SK-N-SH (cell line): ENCODE measurements around the gene OR14I1. TPM values are rescaled to one million over a fixed set of nuclear protein-coding genes. Genes with fewer than 3 reads are reported as not detected.
"Not testable (repeated sequence)": the region's sequence is repeated elsewhere in the genome, so short reads cannot be mapped to it uniquely, and the experiment has no call there.

Experiments used
- CTCF ChIA-PET: fragments of 300-600, 350-600 bp; formaldehyde crosslinking; extraction: SDS; loops from one replicate; lab custom pipeline; 2021; lab: Yijun Ruan, JAX
- POLR2A ChIA-PET: fragments of 350-600 bp; sonication (Branson Sonifier 250); formaldehyde crosslinking; extraction: SDS; loops from one replicate; lab custom pipeline; 2020; ENCODE audit warnings: antibody characterized with exemption, inconsistent platforms; lab: Yijun Ruan, JAX
- DNase-seq: peaks from one replicate; pipeline ENCODE4 v3.0.0; 2012
- H2AFZ ChIP-seq: fragments of 200-600 bp; sonication (generic); 2 replicates; pipeline ENCODE4 v1.8.1; 2016; ENCODE audit warnings: antibody characterized with exemption, mild to moderate bottlenecking, low read depth
- H3F3A ChIP-seq: fragments of 200-600 bp; sonication (generic); replicated peaks from 2 replicates; pipeline ENCODE3; 2016; ENCODE audit warnings: antibody characterized with exemption, mild to moderate bottlenecking; ENCODE audit not compliant: insufficient read depth
- H3K27ac ChIP-seq, 2 experiments: fragments of 200-500 bp in 1 of 2; fragments of 200-600 bp in 1 of 2; sonication (Bioruptor generic) in 1 of 2; sonication (generic), shearing (Covaris generic) in 1 of 2; 2 replicates each; pipeline versions ENCODE4 v1.5.1 to v1.6.1; 2014 to 2016; ENCODE audit warnings: low read depth in 2 of 2, inconsistent platforms in 1 of 2, low read length in 1 of 2, mild to moderate bottlenecking in 1 of 2, mixed read lengths in 1 of 2
- H3K27me3 ChIP-seq: fragments of 200-600 bp; sonication (generic), shearing (Covaris generic); 2 replicates; pipeline ENCODE4 v1.6.1; 2016; ENCODE audit warnings: mixed run types; ENCODE audit not compliant: insufficient read depth
- H3K36me3 ChIP-seq, 2 experiments: fragments of 200-500 bp in 1 of 2; fragments of 200-600 bp in 1 of 2; sonication (Bioruptor generic) in 1 of 2; sonication (generic) in 1 of 2; replicated peaks in 1 of 2; 2 replicates each; pipeline versions ENCODE3 to v1.5.1; 2014 to 2016; ENCODE audit warnings: low read length in 1 of 2, mild to moderate bottlenecking in 1 of 2; ENCODE audit not compliant: insufficient read depth in 2 of 2, control insufficient read depth in 1 of 2
- H3K4me1 ChIP-seq, 2 experiments: fragments of 200-500 bp in 1 of 2; fragments of 200-600 bp in 1 of 2; sonication (Bioruptor generic) in 1 of 2; sonication (generic), shearing (Covaris generic) in 1 of 2; 2 replicates each; pipeline versions ENCODE4 v1.5.1 to v1.6.1; 2014 to 2016; ENCODE audit warnings: low read depth in 1 of 2, low read length in 1 of 2, mixed run types in 1 of 2; ENCODE audit not compliant: insufficient read depth in 2 of 2, control insufficient read depth in 1 of 2
- H3K4me2 ChIP-seq: fragments of 200-600 bp; sonication (generic), shearing (Covaris generic); 2 replicates; pipeline ENCODE4 v1.6.1; 2017; ENCODE audit warnings: mixed run types
- H3K4me3 ChIP-seq, 2 experiments: fragments of 200-500 bp in 1 of 2; fragments of 200-600 bp in 1 of 2; sonication (Bioruptor generic) in 1 of 2; sonication (generic), shearing (Covaris generic) in 1 of 2; 2 replicates each; pipeline versions ENCODE4 v1.5.1 to v1.8.1; 2014 to 2016; ENCODE audit warnings: low read depth in 2 of 2, inconsistent platforms in 1 of 2, low read length in 1 of 2, mild to moderate bottlenecking in 1 of 2, mixed read lengths in 1 of 2, moderate library complexity in 1 of 2
- H3K79me2 ChIP-seq: fragments of 200-600 bp; sonication (generic); 2 replicates; pipeline ENCODE4 v1.8.1; 2017; ENCODE audit warnings: mild to moderate bottlenecking; ENCODE audit not compliant: insufficient read depth
- H3K9ac ChIP-seq: fragments of 200-600 bp; sonication (generic); 2 replicates; pipeline ENCODE4 v1.6.1; 2017; ENCODE audit warnings: mixed run types
- H3K9me2 ChIP-seq: fragments of 200-600 bp; sonication (generic); 2 replicates; pipeline ENCODE4 v1.6.1; 2017; ENCODE audit warnings: mixed run types
- H3K9me3 ChIP-seq: fragments of 200-600 bp; sonication (generic); 2 replicates; pipeline ENCODE4 v1.6.1; 2017; ENCODE audit warnings: mixed run types, mild to moderate bottlenecking, moderate library complexity
- H4K20me1 ChIP-seq: fragments of 200-600 bp; sonication (generic); 2 replicates; pipeline ENCODE4 v1.6.1; 2017; ENCODE audit warnings: mild to moderate bottlenecking, mixed run types; ENCODE audit not compliant: insufficient read depth
- ELF1 ChIP-seq: IDR thresholded peaks from 2 replicates; pipeline ENCODE4 v1.4.0; 2012
- EP300 ChIP-seq, 2 experiments: IDR thresholded peaks; 2 replicates each; pipeline versions ENCODE4 v1.4.0 to v1.6.1; 2012; ENCODE audit warnings: borderline replicate concordance in 1 of 2, low read depth in 1 of 2, low read length in 1 of 2
- FOSL2 ChIP-seq: IDR thresholded peaks from 2 replicates; pipeline ENCODE4 v1.4.0; 2012; ENCODE audit warnings: low read depth, mild to moderate bottlenecking, moderate library complexity, borderline replicate concordance
- FOXJ3 ChIP-seq: sonication (generic); formaldehyde crosslinking; IDR thresholded peaks from 2 replicates; pipeline ENCODE4 v1.5.1; 2020; ENCODE audit warnings: mild to moderate bottlenecking, missing genetic modification reagents
- MAX ChIP-seq: IDR thresholded peaks from 2 replicates; pipeline ENCODE4 v1.4.0; 2012; ENCODE audit warnings: low read depth
- MEF2A ChIP-seq: IDR thresholded peaks from 2 replicates; pipeline ENCODE4 v1.4.0; 2012; ENCODE audit warnings: low read depth, borderline replicate concordance
- MXI1 ChIP-seq: IDR thresholded peaks from 2 replicates; pipeline ENCODE4 v1.6.1; 2012; ENCODE audit warnings: mild to moderate bottlenecking, low read depth, low read length, improper control_type of control experiment
- RAD21 ChIP-seq: IDR thresholded peaks from 2 replicates; pipeline ENCODE4 v1.6.1; 2012; ENCODE audit warnings: mild to moderate bottlenecking, low read length
- RXRA ChIP-seq: IDR thresholded peaks from 2 replicates; pipeline ENCODE4 v1.4.0; 2012; ENCODE audit warnings: low read depth, mild to moderate bottlenecking, borderline replicate concordance
- TEAD4 ChIP-seq: IDR thresholded peaks from 2 replicates; pipeline ENCODE4 v1.4.0; 2012; ENCODE audit warnings: mild to moderate bottlenecking, borderline replicate concordance; ENCODE audit not compliant: insufficient read depth
- USF1 ChIP-seq: IDR thresholded peaks from 2 replicates; pipeline ENCODE4 v1.4.0; 2012; ENCODE audit warnings: low read depth, borderline replicate concordance
- USF2 ChIP-seq: fragments of 150-350 bp; IDR thresholded peaks from 2 replicates; pipeline ENCODE4 v1.6.1; 2017; ENCODE audit warnings: antibody characterized with exemption, low read length, low read depth, borderline replicate concordance
- ZBTB33 ChIP-seq: IDR thresholded peaks from 2 replicates; pipeline ENCODE4 v1.4.0; 2012; ENCODE audit warnings: low read depth, borderline replicate concordance
- WGBS: methylation state at CpG from one replicate; pipeline ENCODE4 v1.1.6; 2017; ENCODE audit warnings: low lambda C conversion rate; 5-methylcytosine and 5-hydroxymethylcytosine counted together
- polyA plus RNA-seq, 3 experiments: library from polyadenylated mRNA; depleted of rRNA; stranded (reverse); fragments of >200 nt; gene quantifications; 2 replicates each; pipeline ENCODE4 v1.2.3, GENCODE V29; 2012

The OR14I1 gene
- polyA plus RNA-seq, 1 of the 3 experiments (the other 2 are of a cell fraction) = not detected

GRCh38 chr1:248670003-248670402, 32.6 kb downstream of the OR14I1 start:
- Histone ChIP-seq H2AFZ (no peak overlapping the region), H3K4me3 (no peak overlapping the region)
- TF ChIP-seq EP300 (IDR thresholded peaks at IDR 0.05; ENCODE audit: borderline replicate concordance in 1 of 2, low read depth in 1 of 2, low read length in 1 of 2) = no peak
- TF ChIP-seq FOSL2 = no peak
- no peak for TF ChIP-seq ELF1
- TF ChIP-seq RAD21 = no peak
- TF ChIP-seq MXI1 = no peak
- no peak for TF ChIP-seq RXRA
- TF ChIP-seq MEF2A = no peak
- no peak for TF ChIP-seq USF2
- TF ChIP-seq FOXJ3 (CRISPR knock-in tag) = no peak
- TF ChIP-seq USF1 = no peak
- no peak for TF ChIP-seq TEAD4
- no peak for TF ChIP-seq ZBTB33
- TF ChIP-seq MAX = no peak
- TF ChIP-seq, all 33 proteins: peak for 0
- CTCF ChIA-PET = no interaction called here
- H3K9me2 ChIP-seq = no peaks in the 10 kb centered on the region
- H3K4me2 ChIP-seq = no peak overlapping the region
- H3K9me3 ChIP-seq = no peaks in the 10 kb centered on the region; the same call in 1 of the 2 replicates
- no peaks in the 10 kb centered on the region for H4K20me1 ChIP-seq
- no peak overlapping the region for H3K9ac ChIP-seq
- POLR2A ChIA-PET = no interaction called here
- H3K27me3 ChIP-seq = no peaks in the 10 kb centered on the region
- no peaks in the 10 kb centered on the region for H3K36me3 ChIP-seq
- H3F3A ChIP-seq = no peaks in the 10 kb centered on the region
- WGBS = 6% methylated on average over 1 of the region's 1 CpG
- no peak for DNase-seq
- H3K79me2 ChIP-seq = no peaks in the 10 kb centered on the region
- no peak overlapping the region for H3K27ac ChIP-seq
- no peaks in the 10 kb centered on the region for H3K4me1 ChIP-seq

- H3K9me3 ChIP-seq, CTCF ChIA-PET, POLR2A ChIA-PET, H3K4me1 ChIP-seq, H3K4me3 ChIP-seq, H3K9me2 ChIP-seq, H3F3A ChIP-seq, H3K27me3 ChIP-seq, H4K20me1 ChIP-seq, H3K27ac ChIP-seq, H3K9ac ChIP-seq, H2AFZ ChIP-seq, H3K79me2 ChIP-seq, DNase-seq, H3K36me3 ChIP-seq, H3K4me2 ChIP-seq: not testable (repeated sequence)
- WGBS = 3% methylated on average over 5 of the region's 5 CpGs
These were observed 38.9 kb downstream of the OR14I1 start for GRCh38 chr1:248663453-248664328.

GRCh38 chr1:248656797-248657196, 45.8 kb downstream of the OR14I1 start:
- H3K27ac ChIP-seq, H3K79me2 ChIP-seq, POLR2A ChIA-PET, H3K9me2 ChIP-seq, H3K4me3 ChIP-seq, CTCF ChIA-PET, H3K9me3 ChIP-seq, H3K4me1 ChIP-seq, H3K36me3 ChIP-seq, H3F3A ChIP-seq, H3K9ac ChIP-seq, H3K27me3 ChIP-seq, H4K20me1 ChIP-seq, H2AFZ ChIP-seq, H3K4me2 ChIP-seq, DNase-seq: not testable (repeated sequence)
- WGBS = 0% methylated on average over 6 of the region's 6 CpGs

- CTCF ChIA-PET, DNase-seq, H3F3A ChIP-seq, H3K27me3 ChIP-seq, H3K36me3 ChIP-seq, H3K79me2 ChIP-seq, H3K27ac ChIP-seq, H3K9ac ChIP-seq, H3K4me2 ChIP-seq, H3K9me3 ChIP-seq, H2AFZ ChIP-seq, H3K4me3 ChIP-seq, H3K4me1 ChIP-seq, H3K9me2 ChIP-seq, H4K20me1 ChIP-seq, POLR2A ChIA-PET: not testable (repeated sequence)
- WGBS = 0% methylated on average over 1 of the region's 3 CpGs
These were observed 47.2 kb downstream of the OR14I1 start, which contains the start of gene OR2T27 for GRCh38 chr1:248655354-248655753. Gene OR2T27 (minus strand): TSS chr1:248655528. CDS start chr1:248650884, 4,644 bp downstream.
